ENCODE data around the gene THNSL1.

DNA sequence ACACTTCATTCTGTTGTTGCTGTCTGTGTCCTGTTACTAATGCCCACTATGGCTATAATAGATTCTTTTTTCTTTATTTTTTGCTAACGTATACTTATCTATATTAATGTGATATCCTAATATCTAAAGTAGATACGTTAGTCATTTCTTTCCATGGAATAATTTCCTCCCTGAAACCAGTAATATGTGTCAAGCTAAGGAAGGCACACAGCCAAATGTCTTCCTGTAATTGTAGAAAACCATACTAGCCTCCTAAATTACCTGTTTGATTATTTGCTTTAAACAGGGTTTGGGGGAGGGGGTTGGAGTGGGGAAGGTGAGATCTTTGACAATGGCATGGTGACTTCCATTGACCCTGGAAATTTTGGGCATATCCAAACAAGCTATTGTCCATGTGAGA lies 56.4 kb downstream of the THNSL1 start:
- TF ChIP-seq, protein P1, sequence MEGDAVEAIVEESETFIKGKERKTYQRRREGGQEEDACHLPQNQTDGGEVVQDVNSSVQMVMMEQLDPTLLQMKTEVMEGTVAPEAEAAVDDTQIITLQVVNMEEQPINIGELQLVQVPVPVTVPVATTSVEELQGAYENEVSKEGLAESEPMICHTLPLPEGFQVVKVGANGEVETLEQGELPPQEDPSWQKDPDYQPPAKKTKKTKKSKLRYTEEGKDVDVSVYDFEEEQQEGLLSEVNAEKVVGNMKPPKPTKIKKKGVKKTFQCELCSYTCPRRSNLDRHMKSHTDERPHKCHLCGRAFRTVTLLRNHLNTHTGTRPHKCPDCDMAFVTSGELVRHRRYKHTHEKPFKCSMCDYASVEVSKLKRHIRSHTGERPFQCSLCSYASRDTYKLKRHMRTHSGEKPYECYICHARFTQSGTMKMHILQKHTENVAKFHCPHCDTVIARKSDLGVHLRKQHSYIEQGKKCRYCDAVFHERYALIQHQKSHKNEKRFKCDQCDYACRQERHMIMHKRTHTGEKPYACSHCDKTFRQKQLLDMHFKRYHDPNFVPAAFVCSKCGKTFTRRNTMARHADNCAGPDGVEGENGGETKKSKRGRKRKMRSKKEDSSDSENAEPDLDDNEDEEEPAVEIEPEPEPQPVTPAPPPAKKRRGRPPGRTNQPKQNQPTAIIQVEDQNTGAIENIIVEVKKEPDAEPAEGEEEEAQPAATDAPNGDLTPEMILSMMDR (IDR thresholded peaks at IDR 0.05): no peak
- TF ChIP-seq POLR2A (IDR thresholded peaks at IDR 0.05): no peak
